Anterior cingulate cortex (tissue), 58 donors: Measurements from ENCODE around the gene RERG.

Experiments
- DNase-seq, 58 donors: peaks; one replicate each; lab custom pipeline; 2025; lab: John Stamatoyannopoulos, UW

Gene RERG

DNA sequence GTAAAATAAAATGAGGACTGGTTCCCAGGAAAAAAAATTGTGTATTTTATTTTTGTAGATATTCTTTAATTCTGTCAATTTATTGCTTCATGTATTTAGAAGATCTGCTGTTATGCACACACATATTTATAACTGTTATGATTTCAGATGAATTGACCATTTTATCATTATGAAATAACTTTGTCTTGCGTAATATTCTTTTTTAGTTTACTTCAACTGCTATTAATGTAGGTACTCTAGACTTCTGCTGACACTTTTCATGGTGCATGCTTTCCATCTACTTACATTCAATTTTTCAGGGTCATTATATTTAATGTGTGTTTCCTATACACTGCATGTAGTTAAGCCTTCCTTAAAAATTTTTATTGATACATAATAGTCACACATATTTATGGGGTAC is 162.1 kb downstream of the RERG start:
- DNase-seq = no peak
